Measurements from ENCODE around the gene RAB3GAP2.
"Not testable (repeated sequence)": the region's sequence is repeated elsewhere in the genome, so short reads cannot be mapped to it uniquely, and the experiment has no call there.

The RAB3GAP2 gene

GRCh38 chr1:220219865-220220698 lies 52.2 kb downstream of the RAB3GAP2 start:
- no peak overlapping the region for H3K9ac ChIP-seq (ENCODE audit: low read length)
- no peak overlapping the region for H3K4me3 ChIP-seq (ENCODE audit: low read length)
- DNase-seq (ENCODE audit: low read depth), result no peak
- peaks cover 37% of the 10 kb centered on the region for H3K4me1 ChIP-seq (ENCODE audit: control insufficient read depth, insufficient read depth, low read length)
- no peaks in the 10 kb centered on the region for H3K27me3 ChIP-seq (replicated peaks; ENCODE audit: control insufficient read depth, insufficient read depth, low read length)
- no peaks in the 10 kb centered on the region for H3K36me3 ChIP-seq (ENCODE audit: control insufficient read depth, insufficient read depth, low read length, severe bottlenecking)
- no peaks in the 10 kb centered on the region for H3K9me3 ChIP-seq (ENCODE audit: control insufficient read depth, low read length)

DNA sequence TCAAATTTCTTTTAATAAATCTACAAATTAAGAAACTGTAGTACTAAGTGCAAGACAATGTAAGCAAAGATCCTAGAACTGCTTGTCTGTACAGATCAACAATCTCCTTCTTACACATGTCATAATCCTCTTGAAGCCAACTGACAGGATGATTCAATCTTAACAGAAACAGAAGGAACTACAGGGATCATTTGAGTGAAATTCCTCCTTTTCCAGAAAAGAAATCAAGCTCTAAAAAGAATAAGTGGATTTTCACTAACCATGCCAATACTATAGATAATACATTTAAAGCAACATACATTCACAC lies 53.2 kb downstream of the RAB3GAP2 start:
- Histone ChIP-seq H3K4me3 (ENCODE audit: low read length) (peak overlapping the region; percentile 14), H3K4me1 (ENCODE audit: control insufficient read depth, insufficient read depth, low read length) (peaks cover 41% of the 10 kb centered on the region), H3K9ac (ENCODE audit: low read length) (peak overlapping the region; percentile 60), H3K36me3 (ENCODE audit: control insufficient read depth, insufficient read depth, low read length, severe bottlenecking) (no peaks in the 10 kb centered on the region), H3K9me3 (ENCODE audit: control insufficient read depth, low read length) (no peaks in the 10 kb centered on the region), H3K27me3 (replicated peaks; ENCODE audit: control insufficient read depth, insufficient read depth, low read length) (no peaks in the 10 kb centered on the region)
- no peak for DNase-seq (ENCODE audit: low read depth)

- H3K27me3 ChIP-seq (replicated peaks; ENCODE audit: control insufficient read depth, insufficient read depth, low read length); H3K9me3 ChIP-seq (ENCODE audit: control insufficient read depth, low read length); H3K4me3 ChIP-seq (ENCODE audit: low read length); H3K36me3 ChIP-seq (ENCODE audit: control insufficient read depth, insufficient read depth, low read length, severe bottlenecking): not testable (repeated sequence)
- H3K9ac ChIP-seq (ENCODE audit: low read length), result peak overlapping the region; percentile 60
- peaks cover 46% of the 10 kb centered on the region for H3K4me1 ChIP-seq (ENCODE audit: control insufficient read depth, insufficient read depth, low read length)
- DNase-seq (ENCODE audit: low read depth), result peak; percentile 66
These were observed 53.7 kb downstream of the RAB3GAP2 start for GRCh38 chr1:220218397-220219135.

GRCh38 chr1:220217383-220217988 lies 54.8 kb downstream of the RAB3GAP2 start:
- Histone ChIP-seq H3K36me3 (ENCODE audit: control insufficient read depth, insufficient read depth, low read length, severe bottlenecking) (no peaks in the 10 kb centered on the region), H3K9ac (ENCODE audit: low read length) (no peak overlapping the region), H3K4me3 (ENCODE audit: low read length) (no peak overlapping the region), H3K27me3 (replicated peaks; ENCODE audit: control insufficient read depth, insufficient read depth, low read length) (no peaks in the 10 kb centered on the region), H3K9me3 (ENCODE audit: control insufficient read depth, low read length) (no peaks in the 10 kb centered on the region), H3K4me1 (ENCODE audit: control insufficient read depth, insufficient read depth, low read length) (peaks cover 55% of the 10 kb centered on the region)
- no peak for DNase-seq (ENCODE audit: low read depth)

DNA sequence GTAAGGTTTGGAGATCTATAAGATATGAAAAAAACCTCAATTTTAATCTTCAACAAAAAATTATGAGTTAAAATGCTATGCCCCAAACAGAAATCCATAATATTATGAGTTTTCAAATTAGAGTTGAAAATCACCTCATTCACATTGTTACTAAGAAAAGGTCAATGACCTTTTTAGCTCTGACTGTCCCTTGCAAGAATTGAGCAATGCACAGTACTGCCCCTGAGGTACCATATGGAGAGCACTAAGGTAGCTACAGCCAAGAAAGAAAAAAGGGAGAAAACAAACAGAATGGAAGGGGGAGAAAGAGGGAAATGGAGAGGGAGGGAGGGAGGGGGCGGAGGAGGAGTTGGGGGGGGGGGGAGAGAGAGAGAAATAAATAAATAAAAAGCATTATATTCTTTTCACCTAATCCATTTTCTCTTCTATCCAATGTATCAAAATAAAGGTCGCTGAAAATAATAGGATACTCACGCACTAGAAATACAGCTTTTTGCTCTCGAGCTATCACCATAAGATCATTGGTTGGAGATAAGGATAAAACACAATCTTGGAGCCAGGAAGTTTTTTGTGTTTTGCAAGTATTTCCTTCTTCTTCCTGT lies 58.8 kb downstream of the RAB3GAP2 start:
- Histone ChIP-seq H3K9ac (ENCODE audit: low read length) (no peak overlapping the region), H3K36me3 (ENCODE audit: control insufficient read depth, insufficient read depth, low read length, severe bottlenecking) (peaks cover 28% of the 10 kb centered on the region), H3K9me3 (ENCODE audit: control insufficient read depth, low read length) (no peaks in the 10 kb centered on the region), H3K4me3 (ENCODE audit: low read length) (no peak overlapping the region), H3K27me3 (replicated peaks; ENCODE audit: control insufficient read depth, insufficient read depth, low read length) (no peaks in the 10 kb centered on the region), H3K4me1 (ENCODE audit: control insufficient read depth, insufficient read depth, low read length) (peaks cover 41% of the 10 kb centered on the region)
- DNase-seq (ENCODE audit: low read depth), result peak; percentile 4

DNA sequence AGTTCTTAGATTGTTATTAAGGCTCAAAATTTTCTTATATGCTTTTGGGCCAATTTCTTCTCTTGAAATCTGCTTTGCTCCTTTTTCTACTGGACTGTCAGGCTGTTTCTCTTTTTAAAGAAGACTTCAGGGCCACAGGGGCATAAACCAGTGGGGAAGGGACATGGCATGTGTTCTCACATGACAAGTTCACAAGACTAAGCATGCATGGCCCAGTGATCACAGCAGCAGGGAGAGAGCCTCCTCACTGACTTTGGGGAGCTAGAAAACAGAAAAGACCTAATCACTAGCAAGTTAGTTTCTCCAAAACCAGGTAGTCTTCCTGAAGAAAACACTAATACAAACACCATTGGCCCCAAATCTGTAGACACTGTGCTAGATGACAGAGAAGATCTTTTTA lies 64.8 kb downstream of the RAB3GAP2 start:
- Histone ChIP-seq H3K4me3 (ENCODE audit: low read length) (no peak overlapping the region), H3K4me1 (ENCODE audit: control insufficient read depth, insufficient read depth, low read length) (peaks cover 1% of the 10 kb centered on the region), H3K9ac (ENCODE audit: low read length) (no peak overlapping the region), H3K9me3 (ENCODE audit: control insufficient read depth, low read length) (no peaks in the 10 kb centered on the region), H3K36me3 (ENCODE audit: control insufficient read depth, insufficient read depth, low read length, severe bottlenecking) (peaks cover 82% of the 10 kb centered on the region), H3K27me3 (replicated peaks; ENCODE audit: control insufficient read depth, insufficient read depth, low read length) (no peaks in the 10 kb centered on the region)
- no peak for DNase-seq (ENCODE audit: low read depth)

GRCh38 chr1:220204758-220205157 lies 67.5 kb downstream of the RAB3GAP2 start:
- not testable (repeated sequence) for H3K27me3 ChIP-seq (replicated peaks; ENCODE audit: control insufficient read depth, insufficient read depth, low read length); DNase-seq (ENCODE audit: low read depth); H3K9ac ChIP-seq (ENCODE audit: low read length); H3K9me3 ChIP-seq (ENCODE audit: control insufficient read depth, low read length); H3K4me1 ChIP-seq (ENCODE audit: control insufficient read depth, insufficient read depth, low read length); H3K4me3 ChIP-seq (ENCODE audit: low read length)
- H3K36me3 ChIP-seq (ENCODE audit: control insufficient read depth, insufficient read depth, low read length, severe bottlenecking), result peaks cover 87% of the 10 kb centered on the region

GRCh38 chr1:220203816-220204215 lies 68.4 kb downstream of the RAB3GAP2 start:
- H3K9me3 ChIP-seq (ENCODE audit: control insufficient read depth, low read length), result no peaks in the 10 kb centered on the region
- no peak for DNase-seq (ENCODE audit: low read depth)
- no peaks in the 10 kb centered on the region for H3K27me3 ChIP-seq (replicated peaks; ENCODE audit: control insufficient read depth, insufficient read depth, low read length)
- H3K4me1 ChIP-seq (ENCODE audit: control insufficient read depth, insufficient read depth, low read length), result no peaks in the 10 kb centered on the region
- H3K36me3 ChIP-seq (ENCODE audit: control insufficient read depth, insufficient read depth, low read length, severe bottlenecking), result peaks cover 89% of the 10 kb centered on the region
- H3K4me3 ChIP-seq (ENCODE audit: low read length), result no peak overlapping the region
- H3K9ac ChIP-seq (ENCODE audit: low read length), result no peak overlapping the region

- Histone ChIP-seq H3K36me3 (ENCODE audit: control insufficient read depth, insufficient read depth, low read length, severe bottlenecking) (peaks cover 83% of the 10 kb centered on the region), H3K9ac (ENCODE audit: low read length) (no peak overlapping the region), H3K27me3 (replicated peaks; ENCODE audit: control insufficient read depth, insufficient read depth, low read length) (no peaks in the 10 kb centered on the region), H3K9me3 (ENCODE audit: control insufficient read depth, low read length) (no peaks in the 10 kb centered on the region), H3K4me3 (ENCODE audit: low read length) (no peak overlapping the region), H3K4me1 (ENCODE audit: control insufficient read depth, insufficient read depth, low read length) (peaks cover 11% of the 10 kb centered on the region)
- DNase-seq (ENCODE audit: low read depth), result no peak
These were observed 73.9 kb downstream of the RAB3GAP2 start for GRCh38 chr1:220198186-220199005.

- Histone ChIP-seq H3K9me3 (ENCODE audit: control insufficient read depth, low read length) (no peaks in the 10 kb centered on the region), H3K36me3 (ENCODE audit: control insufficient read depth, insufficient read depth, low read length, severe bottlenecking) (peaks cover 79% of the 10 kb centered on the region), H3K9ac (ENCODE audit: low read length) (no peak overlapping the region), H3K4me3 (ENCODE audit: low read length) (no peak overlapping the region), H3K4me1 (ENCODE audit: control insufficient read depth, insufficient read depth, low read length) (peaks cover 17% of the 10 kb centered on the region), H3K27me3 (replicated peaks; ENCODE audit: control insufficient read depth, insufficient read depth, low read length) (no peaks in the 10 kb centered on the region)
- no peak for DNase-seq (ENCODE audit: low read depth)
These were observed 76.6 kb downstream of the RAB3GAP2 start for GRCh38 chr1:220195701-220196100.
